ENCODE measurements around the gene NCOA5. TPM values are rescaled to one million over a fixed set of nuclear protein-coding genes. Genes with fewer than 3 reads are reported as not detected.

Gene NCOA5
- total RNA-seq, 1 donor from 2014 or later: 42.9 TPM

DNA sequence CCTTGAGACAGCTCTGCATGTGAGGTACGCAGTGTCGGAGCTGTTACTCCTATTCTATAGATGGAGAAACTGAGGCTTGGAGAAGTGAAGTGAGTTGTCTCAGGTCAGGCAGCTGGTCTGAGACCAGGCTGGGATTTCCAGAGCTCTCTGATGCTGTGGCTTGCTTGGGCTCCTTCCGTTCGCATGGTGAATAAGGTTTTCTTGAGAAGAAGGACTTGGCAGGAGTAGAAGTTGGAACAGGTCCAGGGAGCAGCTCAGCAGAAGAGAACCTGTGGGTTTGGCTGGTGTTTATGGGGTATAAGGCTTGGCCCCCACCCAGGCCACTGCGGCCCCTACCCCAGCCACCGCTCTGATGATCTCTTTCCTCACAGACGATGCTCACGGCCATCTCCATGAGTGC, 53.4 kb downstream of the NCOA5 start:
- no peak overlapping the region for H3K27ac Mint-ChIP-seq (ENCODE audit: unreplicated experiment)
- peaks cover 37% of the 10 kb centered on the region for H3K27me3 Mint-ChIP-seq (ENCODE audit: unreplicated experiment)
- no peaks in the 10 kb centered on the region for H3K4me1 Mint-ChIP-seq (ENCODE audit: low read depth, unreplicated experiment)
- TF ChIP-seq, protein P1, sequence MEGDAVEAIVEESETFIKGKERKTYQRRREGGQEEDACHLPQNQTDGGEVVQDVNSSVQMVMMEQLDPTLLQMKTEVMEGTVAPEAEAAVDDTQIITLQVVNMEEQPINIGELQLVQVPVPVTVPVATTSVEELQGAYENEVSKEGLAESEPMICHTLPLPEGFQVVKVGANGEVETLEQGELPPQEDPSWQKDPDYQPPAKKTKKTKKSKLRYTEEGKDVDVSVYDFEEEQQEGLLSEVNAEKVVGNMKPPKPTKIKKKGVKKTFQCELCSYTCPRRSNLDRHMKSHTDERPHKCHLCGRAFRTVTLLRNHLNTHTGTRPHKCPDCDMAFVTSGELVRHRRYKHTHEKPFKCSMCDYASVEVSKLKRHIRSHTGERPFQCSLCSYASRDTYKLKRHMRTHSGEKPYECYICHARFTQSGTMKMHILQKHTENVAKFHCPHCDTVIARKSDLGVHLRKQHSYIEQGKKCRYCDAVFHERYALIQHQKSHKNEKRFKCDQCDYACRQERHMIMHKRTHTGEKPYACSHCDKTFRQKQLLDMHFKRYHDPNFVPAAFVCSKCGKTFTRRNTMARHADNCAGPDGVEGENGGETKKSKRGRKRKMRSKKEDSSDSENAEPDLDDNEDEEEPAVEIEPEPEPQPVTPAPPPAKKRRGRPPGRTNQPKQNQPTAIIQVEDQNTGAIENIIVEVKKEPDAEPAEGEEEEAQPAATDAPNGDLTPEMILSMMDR (IDR thresholded peaks at IDR 0.05; ENCODE audit: partially characterized antibody, unreplicated experiment): no peak
- peaks cover 2% of the 10 kb centered on the region for H3K9me3 Mint-ChIP-seq (ENCODE audit: unreplicated experiment)
- no peak overlapping the region for H3K4me3 Mint-ChIP-seq (ENCODE audit: unreplicated experiment)
- peaks cover 7% of the 10 kb centered on the region for H3K36me3 Mint-ChIP-seq (ENCODE audit: unreplicated experiment)
- DNase-seq: no peak

DNA sequence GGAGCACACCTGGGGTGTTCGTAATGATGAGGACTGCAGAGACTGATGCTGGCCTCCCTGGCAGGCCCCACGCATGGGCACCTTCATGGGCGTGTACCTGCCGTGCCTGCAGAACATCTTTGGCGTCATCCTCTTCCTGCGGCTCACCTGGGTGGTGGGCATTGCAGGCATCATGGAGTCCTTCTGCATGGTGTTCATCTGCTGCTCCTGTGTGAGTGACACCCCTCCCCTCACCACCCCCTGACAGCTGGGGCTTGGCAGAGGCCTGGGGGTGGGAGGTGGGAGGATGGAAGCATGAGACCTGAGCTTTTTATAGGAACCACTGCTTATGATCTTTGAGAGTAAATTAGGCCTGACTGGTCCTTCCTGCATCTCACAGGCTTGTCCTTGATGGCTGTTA, 54.0 kb downstream of the NCOA5 start:
- Mint-ChIP-seq H3K27ac (ENCODE audit: unreplicated experiment) (no peak overlapping the region), H3K4me1 (ENCODE audit: low read depth, unreplicated experiment) (no peaks in the 10 kb centered on the region), H3K27me3 (ENCODE audit: unreplicated experiment) (peaks cover 32% of the 10 kb centered on the region), H3K36me3 (ENCODE audit: unreplicated experiment) (peaks cover 5% of the 10 kb centered on the region), H3K9me3 (ENCODE audit: unreplicated experiment) (peaks cover 2% of the 10 kb centered on the region), H3K4me3 (ENCODE audit: unreplicated experiment) (no peak overlapping the region)
- TF ChIP-seq, protein P1 (IDR thresholded peaks at IDR 0.05; ENCODE audit: partially characterized antibody, unreplicated experiment): no peak
- DNase-seq: no peak

DNA sequence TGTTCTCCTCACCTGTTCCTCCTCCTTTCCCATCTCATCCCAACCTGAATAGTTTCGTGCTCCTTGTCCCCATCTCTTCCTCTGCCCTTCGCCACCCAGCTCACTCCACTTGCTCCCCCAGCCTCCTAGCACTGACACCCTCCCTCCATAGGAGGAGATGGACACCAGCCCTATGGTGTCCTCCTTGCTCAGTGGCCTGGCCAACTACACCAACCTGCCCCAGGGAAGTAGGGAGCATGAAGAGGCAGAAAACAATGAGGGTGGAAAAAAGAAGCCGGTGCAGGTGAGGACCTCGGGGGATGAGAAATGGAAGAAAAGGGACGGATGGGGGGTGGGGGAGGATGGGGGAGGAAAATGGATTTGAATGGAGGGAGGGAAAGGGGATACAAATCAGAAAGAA, 54.5 kb downstream of the NCOA5 start:
- Mint-ChIP-seq H3K27me3 (ENCODE audit: unreplicated experiment) (peaks cover 29% of the 10 kb centered on the region), H3K4me1 (ENCODE audit: low read depth, unreplicated experiment) (no peaks in the 10 kb centered on the region)
- TF ChIP-seq, protein P1 (IDR thresholded peaks at IDR 0.05; ENCODE audit: partially characterized antibody, unreplicated experiment): no peak

DNA sequence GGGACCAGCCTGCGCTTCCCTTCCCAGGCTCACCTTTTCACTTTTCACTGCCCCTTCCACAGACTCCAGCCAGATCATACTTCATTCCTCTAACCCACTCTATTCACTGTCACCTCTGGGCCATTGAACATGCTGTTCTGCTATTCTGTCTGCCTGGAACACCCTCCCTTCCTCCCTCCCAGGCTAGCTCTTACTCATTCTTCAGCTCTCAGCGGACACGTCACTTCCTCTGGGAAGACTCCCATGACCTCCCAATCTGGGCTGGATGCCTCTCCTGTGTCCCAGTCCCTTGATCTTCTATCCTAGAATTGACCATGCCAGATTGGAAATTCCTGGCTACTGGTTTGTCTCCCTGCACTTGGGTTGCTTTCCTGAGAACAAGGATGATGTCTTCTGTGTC, 55.7 kb downstream of the NCOA5 start:
- TF ChIP-seq, protein P1 (IDR thresholded peaks at IDR 0.05; ENCODE audit: partially characterized antibody, unreplicated experiment): no peak
- DNase-seq: no peak
- H3K27me3 Mint-ChIP-seq (ENCODE audit: unreplicated experiment): peaks cover 30% of the 10 kb centered on the region
- peaks cover 5% of the 10 kb centered on the region for H3K36me3 Mint-ChIP-seq (ENCODE audit: unreplicated experiment)
- peaks cover 2% of the 10 kb centered on the region for H3K9me3 Mint-ChIP-seq (ENCODE audit: unreplicated experiment)
- H3K4me3 Mint-ChIP-seq (ENCODE audit: unreplicated experiment): no peak overlapping the region
- no peak overlapping the region for H3K27ac Mint-ChIP-seq (ENCODE audit: unreplicated experiment)
- H3K4me1 Mint-ChIP-seq (ENCODE audit: low read depth, unreplicated experiment): no peaks in the 10 kb centered on the region

More for the DNA sequence above, 54.5 kb downstream of the NCOA5 start:
- H3K9me3 Mint-ChIP-seq (ENCODE audit: unreplicated experiment): peaks cover 2% of the 10 kb centered on the region
- no peak overlapping the region for H3K4me3 Mint-ChIP-seq (ENCODE audit: unreplicated experiment)
- no peak overlapping the region for H3K27ac Mint-ChIP-seq (ENCODE audit: unreplicated experiment)
- DNase-seq: no peak
- H3K36me3 Mint-ChIP-seq (ENCODE audit: unreplicated experiment): peaks cover 5% of the 10 kb centered on the region

DNA sequence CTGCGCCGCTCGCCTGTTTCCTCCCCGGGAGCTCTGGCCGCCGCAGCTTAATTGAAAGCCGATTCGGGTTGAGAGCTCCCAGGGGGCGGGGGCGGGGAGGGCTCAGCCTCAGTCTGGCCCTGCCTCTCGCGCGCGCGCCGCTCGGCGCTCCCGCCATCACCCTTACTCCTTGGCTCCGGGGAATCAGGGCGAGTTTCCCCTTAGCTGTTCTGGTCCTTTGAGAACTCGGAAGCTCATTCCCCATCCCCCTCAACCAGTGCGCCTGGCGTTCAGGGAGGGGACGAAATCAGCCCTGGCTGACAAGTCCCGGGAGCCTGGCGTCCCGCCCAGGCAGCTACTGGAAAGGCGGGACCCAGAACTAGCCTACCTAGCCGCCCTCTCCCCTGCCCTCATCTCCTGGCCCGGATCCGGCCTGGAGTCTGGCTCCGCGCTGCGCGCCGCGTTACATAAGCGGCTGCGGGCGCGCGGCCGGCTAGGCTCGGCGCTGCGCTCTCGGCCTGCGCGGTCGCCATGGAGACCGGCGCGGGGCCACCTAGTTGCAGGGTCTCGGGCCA, 58.0 kb downstream of the NCOA5 start:
- Mint-ChIP-seq H3K4me3 (ENCODE audit: unreplicated experiment) (peak overlapping the region; percentile 68), H3K36me3 (ENCODE audit: unreplicated experiment) (peaks cover 5% of the 10 kb centered on the region), H3K27ac (ENCODE audit: unreplicated experiment) (no peak overlapping the region), H3K4me1 (ENCODE audit: low read depth, unreplicated experiment) (peaks cover 2% of the 10 kb centered on the region), H3K9me3 (ENCODE audit: unreplicated experiment) (peaks cover 2% of the 10 kb centered on the region), H3K27me3 (ENCODE audit: unreplicated experiment) (peaks cover 25% of the 10 kb centered on the region)
- peak; percentile 73 for DNase-seq
- TF ChIP-seq, protein P1 (IDR thresholded peaks at IDR 0.05; ENCODE audit: partially characterized antibody, unreplicated experiment): no peak
